HG03039 (cell line): ENCODE measurements around the gene BABAM2.
"Not testable (repeated sequence)": the region's sequence is repeated elsewhere in the genome, so short reads cannot be mapped to it uniquely, and the experiment has no call there.

Source experiments
- ATAC-seq: cut with Tn5 transposase; IDR thresholded peaks from one replicate; pipeline ENCODE4 v1.9.1; 2021; ENCODE audit warnings: mild to moderate bottlenecking, moderate library complexity; ENCODE audit not compliant: unreplicated experiment

BABAM2 gene

GRCh38 chr2:27875089-27875881, 15.2 kb upstream of the BABAM2 start:
- no peak for ATAC-seq

DNA sequence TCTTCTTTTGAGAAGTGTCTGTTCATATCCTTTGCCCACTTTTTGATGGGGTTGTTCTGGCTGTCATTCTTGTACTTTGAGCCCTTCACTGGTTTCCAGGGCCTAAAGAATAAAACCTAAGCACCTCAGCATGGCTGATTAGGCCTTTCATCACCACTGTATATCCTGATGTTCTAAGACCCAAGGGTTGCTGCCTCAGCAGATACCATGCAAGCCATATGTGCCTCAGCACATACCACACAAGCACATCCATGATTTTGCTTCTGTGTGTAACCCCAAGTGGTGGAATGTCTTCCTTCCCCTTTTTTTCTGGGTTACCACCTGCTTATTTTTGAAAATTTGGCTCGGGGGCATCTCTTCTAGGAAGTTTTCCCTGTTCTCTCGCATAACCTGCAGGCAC, 11.7 kb upstream of the BABAM2 start:
- no peak for ATAC-seq

DNA sequence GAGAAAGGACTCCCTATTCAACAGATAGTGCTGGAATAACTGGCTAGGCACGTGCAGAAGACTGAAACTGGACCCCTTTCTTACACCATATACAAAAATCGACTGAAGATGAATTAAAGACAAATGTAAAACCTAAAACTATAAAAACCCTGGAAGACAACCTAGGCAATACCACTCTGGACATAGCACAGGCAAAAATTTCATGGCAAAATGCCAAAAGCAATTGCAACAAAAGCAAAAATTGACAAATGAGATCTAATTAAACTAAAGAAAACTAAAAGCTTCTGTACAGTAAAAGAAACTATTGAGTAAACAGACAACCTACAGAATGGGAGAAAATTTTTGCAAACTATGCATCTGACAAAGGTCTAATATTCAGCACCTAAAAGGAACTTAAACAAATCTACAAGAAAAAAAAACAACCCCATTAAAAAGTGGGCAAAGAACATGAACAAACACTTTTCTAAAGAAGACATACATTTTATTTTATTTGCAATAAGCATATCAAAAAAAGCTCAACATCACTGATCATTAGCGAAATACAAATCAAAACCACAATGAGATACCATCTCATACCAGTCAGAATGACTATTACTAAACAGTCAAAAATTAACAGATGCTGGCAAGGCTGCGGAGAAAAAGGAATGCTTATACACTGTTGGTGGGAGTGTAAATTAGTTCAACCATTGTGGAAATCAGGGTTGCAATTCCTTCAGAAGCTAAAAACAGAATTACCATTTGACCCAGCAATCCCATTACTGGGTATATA, 8.5 kb upstream of the BABAM2 start:
- not testable (repeated sequence) for ATAC-seq

DNA sequence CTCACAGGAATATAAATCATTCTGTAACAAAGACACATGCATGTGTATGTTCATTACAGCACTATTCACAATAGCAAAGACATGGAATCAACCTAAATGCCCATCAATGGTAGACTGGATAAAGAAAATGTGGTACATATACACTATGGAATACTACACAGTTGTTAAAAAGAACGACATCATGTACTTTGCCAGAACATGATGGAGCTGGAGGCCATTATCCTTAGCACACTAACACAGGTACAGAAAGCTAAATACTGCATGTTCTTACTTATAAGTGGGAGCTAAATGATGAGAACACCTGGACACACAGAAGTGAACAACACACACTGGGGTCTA, 8.0 kb upstream of the BABAM2 start:
- not testable (repeated sequence) for ATAC-seq

GRCh38 chr2:27884601-27885000, 5.9 kb upstream of the BABAM2 start:
- no peak for ATAC-seq

DNA sequence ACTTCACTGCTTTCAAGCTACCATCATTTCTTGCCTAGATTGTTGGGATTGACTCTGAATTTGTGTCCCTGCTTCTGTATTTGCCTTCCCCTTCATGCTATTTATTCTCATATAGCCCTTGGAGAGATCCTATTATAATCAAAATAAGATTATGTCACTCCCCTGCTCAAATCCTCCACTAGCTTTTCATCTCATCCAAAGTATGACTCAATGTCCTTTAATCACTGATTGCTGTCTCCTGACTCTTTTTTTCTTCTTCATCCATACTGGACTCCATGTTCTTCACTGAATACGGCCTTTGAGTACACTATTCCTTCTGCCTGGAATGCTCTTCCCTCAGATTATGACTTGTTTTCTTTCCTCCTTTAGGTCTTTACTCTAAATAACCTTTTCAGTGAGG, 5.3 kb upstream of the BABAM2 start:
- ATAC-seq = no peak

GRCh38 chr2:27885661-27886060, 4.9 kb upstream of the BABAM2 start:
- ATAC-seq = no peak

- ATAC-seq = no peak
Observed at GRCh38 chr2:27886322-27886721, 4.2 kb upstream of the BABAM2 start.

DNA sequence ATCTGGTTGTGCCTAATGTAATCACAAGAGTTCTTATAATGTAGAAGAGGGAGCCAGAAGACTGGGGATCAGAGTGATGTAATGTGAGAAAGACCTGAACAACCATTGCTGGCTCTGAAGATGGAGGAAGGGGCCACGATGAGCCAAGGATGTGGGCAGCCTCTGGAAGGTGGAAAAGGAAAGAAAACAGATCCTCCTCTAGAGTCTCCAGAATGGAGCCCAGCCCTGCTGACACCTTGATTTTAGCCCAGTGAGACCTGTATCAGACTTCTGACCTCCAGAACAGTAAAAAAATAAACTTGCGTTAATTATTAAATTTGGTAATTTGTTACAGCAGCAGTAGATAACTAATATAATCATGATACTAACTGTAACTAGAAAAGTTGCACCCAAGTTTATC, 3.4 kb upstream of the BABAM2 start:
- no peak for ATAC-seq

DNA sequence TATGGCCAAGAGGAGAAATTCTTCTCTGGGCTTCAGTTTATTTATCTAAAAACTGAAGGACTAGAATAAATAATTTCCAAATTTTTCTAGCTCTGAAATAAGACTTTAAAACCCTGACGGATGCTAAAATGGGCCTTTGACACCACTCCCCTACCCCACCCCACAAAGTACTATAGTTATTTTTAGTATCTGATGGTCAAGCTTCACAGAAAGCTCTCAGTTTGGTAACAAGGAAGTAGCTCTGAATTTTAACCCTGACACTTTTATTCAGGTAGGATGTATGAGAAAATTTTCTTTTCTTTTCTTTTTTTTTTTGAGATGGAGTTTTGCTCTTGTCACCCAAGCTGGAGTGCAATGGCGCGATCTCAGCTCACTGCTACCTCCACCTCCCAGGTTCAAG, 2.7 kb upstream of the BABAM2 start:
- no peak for ATAC-seq

DNA sequence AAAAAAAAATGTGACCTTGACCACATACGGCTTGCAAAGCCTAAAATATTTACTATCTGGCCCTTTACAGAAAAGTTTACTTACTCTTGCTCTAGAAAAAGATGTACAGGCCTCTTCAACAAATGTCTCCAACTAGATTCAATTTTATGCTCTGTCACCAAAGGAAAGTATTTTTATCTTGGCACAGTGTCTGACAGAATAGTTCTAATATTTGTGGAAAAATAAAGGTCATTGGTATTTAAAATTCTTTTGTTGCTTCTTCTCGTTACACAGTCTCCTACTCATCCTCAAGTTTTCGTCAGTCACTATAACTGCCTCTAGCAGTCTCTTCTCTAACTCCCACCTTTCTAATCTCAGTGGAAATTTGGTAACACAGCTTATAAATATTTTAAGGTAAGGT, 1.7 kb upstream of the BABAM2 start:
- ATAC-seq = no peak

DNA sequence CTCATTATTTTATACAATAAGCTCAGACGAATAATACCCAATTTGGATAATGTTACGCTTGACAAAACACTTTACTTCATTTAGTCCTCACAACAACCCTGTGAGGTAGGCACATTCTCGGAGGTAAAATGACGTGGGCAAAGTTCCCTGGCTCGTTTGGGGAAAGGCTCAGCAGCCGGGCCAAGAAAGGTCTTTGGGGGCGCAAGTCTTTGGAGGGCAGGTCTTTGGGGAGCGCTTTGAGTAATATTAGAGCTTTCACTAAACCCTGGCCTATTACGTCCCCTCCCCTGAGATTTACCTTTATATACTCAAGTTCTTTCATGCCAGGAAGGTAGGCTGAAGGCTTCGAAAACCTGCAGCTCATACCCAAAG, 769 bp upstream of the BABAM2 start:
- ATAC-seq = no peak

DNA sequence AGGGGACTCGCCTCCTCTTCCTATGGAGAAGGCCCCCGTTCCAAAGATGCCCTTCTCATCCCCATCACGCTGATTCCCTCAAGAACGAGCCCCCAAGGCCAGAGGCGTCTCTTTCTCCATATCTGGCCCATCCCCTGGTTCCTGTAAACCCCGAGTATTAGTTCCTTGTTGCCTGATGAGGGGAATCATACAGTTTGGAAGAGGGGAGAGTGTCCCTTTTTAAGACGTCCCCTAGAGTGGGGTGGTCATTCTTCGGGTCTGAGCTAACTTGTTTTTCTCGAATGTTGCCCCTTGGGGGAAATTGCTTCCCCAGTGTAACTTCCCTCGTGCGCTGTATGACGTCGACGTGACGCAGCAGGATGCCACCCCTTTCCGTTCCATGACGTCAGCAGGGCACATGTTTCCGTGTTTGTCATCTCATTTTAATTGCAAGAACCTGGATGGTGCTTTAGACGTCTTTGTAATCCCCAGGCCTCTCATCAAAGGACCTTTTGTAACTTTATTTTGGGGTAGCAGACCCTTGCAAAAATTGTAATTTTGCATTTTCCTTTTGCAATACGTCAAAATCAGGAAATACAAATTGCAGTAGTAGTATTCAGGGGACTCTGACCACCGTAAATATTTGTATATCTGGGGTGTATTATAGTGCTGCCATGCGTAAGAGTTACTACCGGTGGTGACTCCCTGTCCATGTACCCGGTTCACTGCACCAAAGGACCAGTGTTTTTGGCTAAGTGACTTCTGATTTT, 569 bp downstream of the BABAM2 start:
- peak; percentile 16 for ATAC-seq

GRCh38 chr2:27891673-27892105, 1.2 kb downstream of the BABAM2 start:
- no peak for ATAC-seq

- no peak for ATAC-seq
Observed at GRCh38 chr2:27893006-27893405, 2.5 kb downstream of the BABAM2 start.

- no peak for ATAC-seq
Observed at GRCh38 chr2:27897717-27898116, 7.2 kb downstream of the BABAM2 start.

GRCh38 chr2:27901234-27901633, 10.7 kb downstream of the BABAM2 start:
- ATAC-seq = no peak

GRCh38 chr2:27902098-27902497, 11.6 kb downstream of the BABAM2 start:
- ATAC-seq = no peak

DNA sequence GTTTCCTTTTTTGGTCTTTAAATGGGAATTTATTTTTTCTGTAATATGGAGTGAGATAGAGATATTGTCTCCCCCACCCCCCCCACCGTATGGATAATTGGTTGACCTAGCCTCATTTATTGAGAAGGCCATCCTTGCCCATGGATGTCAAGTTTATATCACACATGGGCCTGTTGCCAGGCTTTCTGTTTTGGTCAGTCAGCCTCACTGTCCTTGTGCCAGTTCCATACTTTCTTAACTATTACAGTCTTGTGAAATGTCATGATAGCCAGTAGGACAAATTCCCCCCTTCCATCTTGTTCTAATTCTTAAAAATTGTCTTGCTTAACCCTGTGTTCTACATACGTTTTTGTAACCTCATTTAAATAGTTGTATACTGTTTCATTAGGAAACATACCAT, 12.5 kb downstream of the BABAM2 start:
- ATAC-seq = no peak

GRCh38 chr2:27903649-27904404, 13.3 kb downstream of the BABAM2 start:
- no peak for ATAC-seq

DNA sequence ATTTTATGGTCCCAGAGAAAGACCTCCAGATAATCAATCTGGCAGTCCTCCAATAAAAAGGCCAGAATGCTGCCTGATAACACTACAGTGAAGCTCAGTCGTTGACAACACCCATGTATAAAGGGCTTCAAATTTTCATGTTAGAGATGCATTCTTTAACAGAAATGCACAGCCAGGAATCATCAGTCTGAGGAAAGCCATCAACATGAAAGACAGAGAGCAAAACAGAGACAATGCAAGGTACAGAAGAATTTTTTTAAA, 13.8 kb downstream of the BABAM2 start:
- no peak for ATAC-seq
